NCI-H82 treated with DMSO at 0.1 percent for 48 hours (cell line): ENCODE measurements around the gene AREG.
"Not testable (repeated sequence)": the region's sequence is repeated elsewhere in the genome, so short reads cannot be mapped to it uniquely, and the experiment has no call there.

Experiments used
- DNase-seq: peaks from one replicate; lab custom pipeline; 2025; ENCODE audit not compliant: unreplicated experiment; lab: John Stamatoyannopoulos, UW

Gene AREG

GRCh38 chr4:74444891-74445642 lies at the start of gene AREG:
Gene AREG, plus strand, starts transcription at chr4:74445136. Its CDS starts 210 bp downstream, at chr4:74445346.
- no peak for DNase-seq

- DNase-seq: no peak
Measured at GRCh38 chr4:74395633-74396032, 49.3 kb upstream of the AREG start.

- no peak for DNase-seq
Measured at GRCh38 chr4:74397748-74398426, 47.0 kb upstream of the AREG start.

- not testable (repeated sequence) for DNase-seq
Measured at GRCh38 chr4:74398894-74399589, 45.9 kb upstream of the AREG start.

- DNase-seq: no peak
Measured at GRCh38 chr4:74400395-74400794, 44.5 kb upstream of the AREG start.

GRCh38 chr4:74402692-74403456 lies 42.1 kb upstream of the AREG start:
- no peak for DNase-seq

GRCh38 chr4:74407891-74408290 lies 37.0 kb upstream of the AREG start:
- DNase-seq: no peak

GRCh38 chr4:74408639-74409038 lies 36.3 kb upstream of the AREG start:
- DNase-seq: no peak

GRCh38 chr4:74410272-74410671 lies 34.7 kb upstream of the AREG start:
- no peak for DNase-seq

- DNase-seq: no peak
Measured at GRCh38 chr4:74412225-74412624, 32.7 kb upstream of the AREG start.

GRCh38 chr4:74413265-74413664 lies 31.7 kb upstream of the AREG start:
- no peak for DNase-seq

- no peak for DNase-seq
Measured at GRCh38 chr4:74414149-74414809, 30.7 kb upstream of the AREG start.

GRCh38 chr4:74415602-74416300 lies 29.2 kb upstream of the AREG start:
- no peak for DNase-seq

- DNase-seq: no peak
Measured at GRCh38 chr4:74418063-74418670, 26.8 kb upstream of the AREG start.

GRCh38 chr4:74420863-74421262 lies 24.1 kb upstream of the AREG start:
- no peak for DNase-seq

- DNase-seq: no peak
Measured at GRCh38 chr4:74423104-74423503, 21.8 kb upstream of the AREG start.

- DNase-seq: no peak
Measured at GRCh38 chr4:74424111-74424510, 20.8 kb upstream of the AREG start.

- DNase-seq: no peak
Measured at GRCh38 chr4:74426101-74426500, 18.8 kb upstream of the AREG start.

GRCh38 chr4:74428276-74428675 lies 16.7 kb upstream of the AREG start:
- DNase-seq: no peak
